OCI-LY3 (cell line): ENCODE measurements around the gene CCDC174.

ENCODE experiments used
- H2AFZ ChIP-seq: fragments of 200-600, 300-600 bp; shearing (Covaris generic); 2 replicates; pipeline ENCODE4 v1.6.0; 2014; ENCODE audit warnings: antibody characterized with exemption, low read depth, low read length
- H3K27ac ChIP-seq: fragments of 200-600, 300-600 bp; sonication (generic); 2 replicates; pipeline ENCODE4 v1.5.1; 2014; ENCODE audit warnings: mild to moderate bottlenecking, low read length, moderate library complexity, mixed read lengths
- H3K27me3 ChIP-seq: fragments of 200-600, 300-600 bp; sonication (generic); 2 replicates; pipeline ENCODE4 v1.6.1; 2014; ENCODE audit warnings: low read depth, low read length, mixed read lengths
- H3K36me3 ChIP-seq: fragments of 200-600, 300-600 bp; sonication (generic); replicated peaks from 2 replicates; pipeline ENCODE3; 2014; ENCODE audit warnings: low read depth, low read length, mixed read lengths
- H3K4me1 ChIP-seq: fragments of 300-600, 200-600 bp; sonication (generic); 2 replicates; pipeline ENCODE4 v1.6.1; 2014; ENCODE audit warnings: low read length, mixed read lengths
- H3K4me2 ChIP-seq: fragments of 200-600, 300-600 bp; sonication (generic); 2 replicates; pipeline ENCODE4 v1.6.1; 2014; ENCODE audit warnings: low read length, mixed read lengths
- H3K4me3 ChIP-seq: fragments of 300-600, 200-600 bp; sonication (generic); 2 replicates; pipeline ENCODE4 v1.5.1; 2014; ENCODE audit warnings: antibody characterized with exemption, mild to moderate bottlenecking, low read length, moderate library complexity
- H3K79me2 ChIP-seq: fragments of 300-600, 200-600 bp; shearing (Covaris generic); 2 replicates; pipeline ENCODE4 v1.6.1; 2014; ENCODE audit warnings: mild to moderate bottlenecking, low read length, mixed read lengths
- H3K9ac ChIP-seq: fragments of 300-600, 200-600 bp; shearing (Covaris generic); 2 replicates; pipeline ENCODE4 v1.6.0; 2014; ENCODE audit warnings: mild to moderate bottlenecking, low read length, moderate library complexity
- H3K9me3 ChIP-seq: fragments of 200-600, 300-600 bp; shearing (Covaris generic); 2 replicates; pipeline ENCODE4 v1.6.1; 2014; ENCODE audit warnings: low read length, mixed read lengths; ENCODE audit not compliant: insufficient read depth
- H4K20me1 ChIP-seq: fragments of 200-600, 300-600 bp; sonication (generic); 2 replicates; pipeline ENCODE4 v1.6.1; 2016; ENCODE audit warnings: low read length, mixed read lengths; ENCODE audit not compliant: insufficient read depth
- EZH2phosphoT487 ChIP-seq: fragments of 200-600 bp; shearing (Covaris generic); IDR thresholded peaks from 2 replicates; pipeline ENCODE4 v1.6.1; 2018; ENCODE audit warnings: antibody characterized with exemption, mixed run types, low read depth
- TF ChIP-seq, protein P1 (sequence below): fragments of 200-600, 300-600 bp; sonication (generic); IDR thresholded peaks from 2 replicates; pipeline ENCODE4 v1.5.1; 2014; ENCODE audit warnings: antibody characterized with exemption, low read length, low read depth

CCDC174 gene

DNA sequence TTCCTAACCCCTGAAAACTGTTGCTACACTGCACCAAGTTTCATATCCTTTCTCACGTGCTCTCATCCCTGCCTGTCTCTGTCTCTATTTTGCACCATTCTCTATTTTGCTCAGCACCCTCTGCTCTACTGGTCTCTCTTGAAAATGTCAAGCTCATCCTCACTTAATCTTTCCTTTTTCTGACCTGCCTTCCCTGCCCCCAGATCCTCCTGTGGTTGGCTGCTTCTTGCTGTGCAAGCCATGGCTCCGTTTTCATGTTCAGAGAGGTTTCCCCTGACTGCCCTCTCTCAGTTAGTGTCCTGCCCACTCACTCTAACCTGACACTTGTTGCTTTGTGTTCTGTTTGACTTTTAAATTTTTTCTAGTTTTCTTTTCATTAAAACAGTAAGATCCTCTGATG, 6.0 kb downstream of the CCDC174 start:
- Histone ChIP-seq H3K27me3 (no peaks in the 10 kb centered on the region), H3K79me2 (peaks cover 16% of the 10 kb centered on the region), H3K36me3 (peaks cover 71% of the 10 kb centered on the region), H3K27ac (no peak overlapping the region), H3K4me3 (no peak overlapping the region), H3K9ac (no peak overlapping the region), H4K20me1 (no peaks in the 10 kb centered on the region), H3K4me1 (peaks cover 11% of the 10 kb centered on the region), H2AFZ (no peak overlapping the region), H3K4me2 (no peak overlapping the region), H3K9me3 (no peaks in the 10 kb centered on the region)
- no peak for TF ChIP-seq EZH2phosphoT487
- TF ChIP-seq, protein P1, sequence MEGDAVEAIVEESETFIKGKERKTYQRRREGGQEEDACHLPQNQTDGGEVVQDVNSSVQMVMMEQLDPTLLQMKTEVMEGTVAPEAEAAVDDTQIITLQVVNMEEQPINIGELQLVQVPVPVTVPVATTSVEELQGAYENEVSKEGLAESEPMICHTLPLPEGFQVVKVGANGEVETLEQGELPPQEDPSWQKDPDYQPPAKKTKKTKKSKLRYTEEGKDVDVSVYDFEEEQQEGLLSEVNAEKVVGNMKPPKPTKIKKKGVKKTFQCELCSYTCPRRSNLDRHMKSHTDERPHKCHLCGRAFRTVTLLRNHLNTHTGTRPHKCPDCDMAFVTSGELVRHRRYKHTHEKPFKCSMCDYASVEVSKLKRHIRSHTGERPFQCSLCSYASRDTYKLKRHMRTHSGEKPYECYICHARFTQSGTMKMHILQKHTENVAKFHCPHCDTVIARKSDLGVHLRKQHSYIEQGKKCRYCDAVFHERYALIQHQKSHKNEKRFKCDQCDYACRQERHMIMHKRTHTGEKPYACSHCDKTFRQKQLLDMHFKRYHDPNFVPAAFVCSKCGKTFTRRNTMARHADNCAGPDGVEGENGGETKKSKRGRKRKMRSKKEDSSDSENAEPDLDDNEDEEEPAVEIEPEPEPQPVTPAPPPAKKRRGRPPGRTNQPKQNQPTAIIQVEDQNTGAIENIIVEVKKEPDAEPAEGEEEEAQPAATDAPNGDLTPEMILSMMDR: no peak

DNA sequence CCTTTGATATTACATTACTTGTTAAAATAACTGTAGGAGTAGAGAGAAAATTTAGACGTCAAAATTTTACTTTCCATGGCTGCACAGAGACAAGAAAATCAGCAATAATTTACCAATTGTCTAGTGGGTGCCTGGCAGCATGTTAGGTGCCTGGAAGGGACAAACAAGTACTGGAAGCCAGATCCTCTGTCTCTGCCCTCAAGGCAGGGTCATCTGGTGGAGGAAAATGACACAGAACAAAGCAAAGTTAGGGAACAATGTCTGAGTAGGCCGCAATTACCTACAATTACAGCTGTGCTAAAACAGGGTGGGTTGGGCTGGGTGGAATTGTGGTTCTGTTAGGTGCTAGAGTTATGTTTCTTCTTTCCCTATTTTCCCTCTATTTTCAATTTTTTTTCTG, 7.4 kb downstream of the CCDC174 start:
- no peak overlapping the region for H3K4me3 ChIP-seq
- H3K4me2 ChIP-seq: no peak overlapping the region
- no peaks in the 10 kb centered on the region for H4K20me1 ChIP-seq
- H3K36me3 ChIP-seq: peaks cover 80% of the 10 kb centered on the region
- no peaks in the 10 kb centered on the region for H3K4me1 ChIP-seq
- no peaks in the 10 kb centered on the region for H3K9me3 ChIP-seq
- TF ChIP-seq EZH2phosphoT487: no peak
- TF ChIP-seq, protein P1: no peak
- peaks cover 2% of the 10 kb centered on the region; the same call in 1 of the 2 replicates for H3K79me2 ChIP-seq
- no peak overlapping the region for H2AFZ ChIP-seq
- H3K27ac ChIP-seq: no peak overlapping the region
- no peaks in the 10 kb centered on the region for H3K27me3 ChIP-seq
- H3K9ac ChIP-seq: no peak overlapping the region

DNA sequence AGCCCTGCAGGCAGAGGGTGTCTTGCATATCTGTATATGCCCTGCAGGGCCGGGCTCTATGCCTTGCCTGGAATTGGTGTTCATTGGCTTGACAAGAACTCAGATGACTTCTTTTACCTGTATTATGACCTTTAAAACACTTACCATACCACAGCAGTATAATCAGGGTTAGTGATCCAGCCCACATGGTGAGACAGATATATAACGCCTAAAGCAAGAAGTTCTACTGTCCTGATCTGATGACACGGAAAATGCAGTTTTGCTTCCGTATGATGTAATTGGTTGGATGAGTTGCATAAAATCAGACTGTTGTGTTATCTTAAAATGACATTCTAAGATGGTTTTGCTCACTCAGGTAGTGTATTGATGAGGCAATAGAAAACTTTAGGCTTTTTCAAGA, 9.4 kb downstream of the CCDC174 start:
- Histone ChIP-seq H3K9me3 (no peaks in the 10 kb centered on the region), H2AFZ (no peak overlapping the region), H3K4me1 (no peaks in the 10 kb centered on the region), H3K36me3 (peaks cover 83% of the 10 kb centered on the region), H3K27me3 (no peaks in the 10 kb centered on the region), H3K79me2 (no peaks in the 10 kb centered on the region), H3K27ac (no peak overlapping the region), H3K4me3 (no peak overlapping the region), H4K20me1 (no peaks in the 10 kb centered on the region), H3K9ac (no peak overlapping the region), H3K4me2 (no peak overlapping the region)
- TF ChIP-seq, protein P1: no peak
- TF ChIP-seq EZH2phosphoT487: no peak

DNA sequence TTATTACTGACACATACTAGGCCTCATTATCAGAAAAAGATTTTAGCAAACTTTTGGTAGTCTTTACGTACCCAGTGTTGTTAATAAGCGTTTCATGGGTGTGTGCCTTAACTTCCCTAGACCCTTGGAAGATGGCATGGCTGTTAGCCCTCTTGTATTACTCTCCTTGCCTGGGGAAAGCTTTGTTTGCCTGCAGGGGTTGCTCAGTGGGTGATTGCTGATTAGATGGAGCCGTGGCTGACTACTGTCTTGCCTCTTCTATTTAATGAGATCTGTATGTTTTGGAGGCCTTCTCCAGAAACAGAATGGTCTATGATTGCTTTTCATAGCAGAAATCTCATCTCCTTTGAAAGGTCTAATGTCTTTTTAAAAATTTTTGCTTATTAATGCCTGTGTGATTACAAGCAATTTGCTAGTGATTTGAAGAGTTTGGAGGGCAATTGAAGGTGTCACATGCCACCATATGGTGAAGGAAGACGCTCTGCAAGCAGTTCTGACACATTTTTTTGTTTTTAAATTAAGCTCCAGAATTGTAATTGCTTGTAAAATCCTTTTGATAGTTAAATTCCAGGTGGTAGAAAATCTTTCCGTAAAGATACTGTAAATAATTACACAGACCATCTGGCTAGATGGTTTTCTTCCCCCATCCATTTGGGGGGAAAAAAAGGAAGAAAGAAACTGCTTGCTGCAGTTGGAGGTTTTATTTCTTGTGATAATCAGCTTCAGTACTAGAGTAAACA, 12.0 kb downstream of the CCDC174 start:
- TF ChIP-seq EZH2phosphoT487: no peak
- TF ChIP-seq, protein P1: no peak
- Histone ChIP-seq H3K4me2 (no peak overlapping the region), H3K27me3 (no peaks in the 10 kb centered on the region), H3K9me3 (no peaks in the 10 kb centered on the region), H3K4me3 (no peak overlapping the region), H3K9ac (no peak overlapping the region), H3K4me1 (no peaks in the 10 kb centered on the region), H3K36me3 (peaks cover 77% of the 10 kb centered on the region), H4K20me1 (no peaks in the 10 kb centered on the region), H3K27ac (no peak overlapping the region), H2AFZ (no peak overlapping the region), H3K79me2 (no peaks in the 10 kb centered on the region)
